ENCODE measurements around the gene FLVCR2. TPM values are rescaled to one million over a fixed set of nuclear protein-coding genes. Genes with fewer than 3 reads are reported as not detected.

FLVCR2 gene
- total and polyA plus RNA-seq, 12 donors = 0.95 to 11.3 (median 2.9) TPM

GRCh38 chr14:75647640-75648039, 69.2 kb downstream of the FLVCR2 start:
- intact Hi-C loops (cut with DNase I) = no loop called here
- WGBS, 2 donors = 49 to 50% methylated on average over 3 of the region's 3 CpGs
- Histone ChIP-seq H3K36me3 (peaks cover 0 to 73% (median 21%) of the 10 kb centered on the region in 9 donors), H3K4me1 (peaks cover 0 to 20% (median 10%) of the 10 kb centered on the region in 9 donors), H3K27me3 (no peaks in the 10 kb centered on the region), H3K9me3 (no peaks in the 10 kb centered on the region), H3K27ac (peak overlapping the region in 7 of 10 donors; percentile 52 to 77 (median 71)), H3K4me3 (no peak overlapping the region)
- peak in 1 of 2 donors; percentile 33 for DNase-seq
- no peak for TF ChIP-seq CTCF (IDR thresholded peaks at IDR 0.05)
- ATAC-seq = peak; percentile 39 to 89 (median 74)

GRCh38 chr14:75648066-75648838, 69.8 kb downstream of the FLVCR2 start:
- WGBS, 2 donors = 38 to 55% methylated on average over 9 of the region's 9 CpGs
- H3K36me3 ChIP-seq = peaks cover 0 to 75% (median 21%) of the 10 kb centered on the region in 9 donors
- TF ChIP-seq CTCF (IDR thresholded peaks at IDR 0.05) = no peak

GRCh38 chr14:75649337-75649736, 70.9 kb downstream of the FLVCR2 start:
- ATAC-seq = no peak
- Histone ChIP-seq H3K36me3 (peaks cover 0 to 75% (median 21%) of the 10 kb centered on the region in 9 donors), H3K27ac (peak overlapping the region in 3 of 10 donors; percentile 52 to 77 (median 55)), H3K4me3 (no peak overlapping the region), H3K9me3 (no peaks in the 10 kb centered on the region), H3K27me3 (no peaks in the 10 kb centered on the region), H3K4me1 (peaks cover 0 to 22% (median 10%) of the 10 kb centered on the region in 9 donors)
- WGBS, 2 donors = 91 to 100% methylated on average over 1 of the region's 1 CpG
- intact Hi-C loops (cut with DNase I) = no loop called here
- DNase-seq = no peak
- TF ChIP-seq CTCF (IDR thresholded peaks at IDR 0.05) = no peak

More at GRCh38 chr14:75648066-75648838, 69.8 kb downstream of the FLVCR2 start:
- H3K4me1 ChIP-seq = peaks cover 0 to 20% (median 10%) of the 10 kb centered on the region in 9 donors
- H3K27ac ChIP-seq = peak overlapping the region in 9 of 10 donors; percentile 24 to 77 (median 69)
- no peaks in the 10 kb centered on the region for H3K9me3 ChIP-seq
- peak; percentile 83 to 96 (median 92) for ATAC-seq
- DNase-seq = peak; percentile 24 to 50
- intact Hi-C loops (cut with DNase I) = no loop called here
- H3K27me3 ChIP-seq = no peaks in the 10 kb centered on the region
- H3K4me3 ChIP-seq = no peak overlapping the region

GRCh38 chr14:75649773-75650172, 71.4 kb downstream of the FLVCR2 start:
- intact Hi-C loops (cut with DNase I) = loop anchor here in 1 of 10 donors (5.0 kb wide), 1 partner anchor 72 kb away; the partner anchor contains the start of gene FLVCR2
- 95 to 100% methylated on average over 1 of the region's 1 CpG for WGBS, 2 donors
- ATAC-seq (no peak), DNase-seq (no peak)
- Histone ChIP-seq H3K9me3 (no peaks in the 10 kb centered on the region), H3K4me3 (no peak overlapping the region), H3K27ac (no peak overlapping the region), H3K36me3 (peaks cover 0 to 76% (median 21%) of the 10 kb centered on the region in 9 donors), H3K4me1 (peaks cover 0 to 22% (median 10%) of the 10 kb centered on the region in 9 donors), H3K27me3 (no peaks in the 10 kb centered on the region)
- TF ChIP-seq CTCF (IDR thresholded peaks at IDR 0.05) = no peak
